ENCODE results near the gene P3H3.
A peak's percentile ranks its signal among the peaks of the same experiment; 100 is the strongest.

P3H3 gene

GRCh38 chr12:6787309-6787708, 40.9 kb upstream of the P3H3 start:
- H3K9ac ChIP-seq (ENCODE audit: low read length) = no peak overlapping the region
- H3K4me3 ChIP-seq (ENCODE audit: low read depth, low read length) = no peak overlapping the region
- H3K4me1 ChIP-seq (ENCODE audit: control insufficient read depth, insufficient read depth, low read length) = peaks cover 24% of the 10 kb centered on the region
- H3K27me3 ChIP-seq (ENCODE audit: control insufficient read depth, insufficient read depth, low read length) = no peaks in the 10 kb centered on the region
- no peak overlapping the region for H3K27ac ChIP-seq (ENCODE audit: low read depth, low read length)
- no peaks in the 10 kb centered on the region for H3K36me3 ChIP-seq (ENCODE audit: control insufficient read depth, insufficient read depth, low read length)
- H3K9me3 ChIP-seq (ENCODE audit: control insufficient read depth, insufficient read depth, low read depth, low read length) = no peaks in the 10 kb centered on the region

GRCh38 chr12:6788972-6789924, 39.0 kb upstream of the P3H3 start, which contains the start of gene CD4:
Gene CD4, plus strand, starts transcription at chr12:6789528. Its CDS starts 10,611 bp downstream, at chr12:6800139.
- Histone ChIP-seq H3K27ac (ENCODE audit: low read depth, low read length) (no peak within 1 kb of the TSS), H3K4me3 (ENCODE audit: low read depth, low read length) (no peak within 1 kb of the TSS), H3K9ac (ENCODE audit: low read length) (peak within 1 kb of the TSS; percentile 16), H3K9me3 (ENCODE audit: control insufficient read depth, insufficient read depth, low read depth, low read length) (no peaks in the 10 kb centered on the region), H3K27me3 (ENCODE audit: control insufficient read depth, insufficient read depth, low read length) (no peaks in the 10 kb centered on the region), H3K4me1 (ENCODE audit: control insufficient read depth, insufficient read depth, low read length) (peaks cover 30% of the 10 kb centered on the region), H3K36me3 (ENCODE audit: control insufficient read depth, insufficient read depth, low read length) (no peaks in the 10 kb centered on the region)

GRCh38 chr12:6790496-6791150, 37.6 kb upstream of the P3H3 start:
- no peaks in the 10 kb centered on the region for H3K27me3 ChIP-seq (ENCODE audit: control insufficient read depth, insufficient read depth, low read length)
- H3K27ac ChIP-seq (ENCODE audit: low read depth, low read length) = no peak overlapping the region
- H3K9me3 ChIP-seq (ENCODE audit: control insufficient read depth, insufficient read depth, low read depth, low read length) = no peaks in the 10 kb centered on the region
- H3K36me3 ChIP-seq (ENCODE audit: control insufficient read depth, insufficient read depth, low read length) = no peaks in the 10 kb centered on the region
- no peak overlapping the region for H3K4me3 ChIP-seq (ENCODE audit: low read depth, low read length)
- H3K4me1 ChIP-seq (ENCODE audit: control insufficient read depth, insufficient read depth, low read length) = peaks cover 30% of the 10 kb centered on the region
- no peak overlapping the region for H3K9ac ChIP-seq (ENCODE audit: low read length)

GRCh38 chr12:6791931-6792520, 36.2 kb upstream of the P3H3 start:
- Histone ChIP-seq H3K4me3 (ENCODE audit: low read depth, low read length) (no peak overlapping the region), H3K9me3 (ENCODE audit: control insufficient read depth, insufficient read depth, low read depth, low read length) (no peaks in the 10 kb centered on the region), H3K36me3 (ENCODE audit: control insufficient read depth, insufficient read depth, low read length) (no peaks in the 10 kb centered on the region), H3K9ac (ENCODE audit: low read length) (no peak overlapping the region), H3K27ac (ENCODE audit: low read depth, low read length) (no peak overlapping the region), H3K4me1 (ENCODE audit: control insufficient read depth, insufficient read depth, low read length) (peaks cover 26% of the 10 kb centered on the region), H3K27me3 (ENCODE audit: control insufficient read depth, insufficient read depth, low read length) (no peaks in the 10 kb centered on the region)

- Histone ChIP-seq H3K4me3 (ENCODE audit: low read depth, low read length) (no peak overlapping the region), H3K9ac (ENCODE audit: low read length) (no peak overlapping the region), H3K36me3 (ENCODE audit: control insufficient read depth, insufficient read depth, low read length) (no peaks in the 10 kb centered on the region), H3K27ac (ENCODE audit: low read depth, low read length) (no peak overlapping the region), H3K4me1 (ENCODE audit: control insufficient read depth, insufficient read depth, low read length) (peaks cover 23% of the 10 kb centered on the region), H3K27me3 (ENCODE audit: control insufficient read depth, insufficient read depth, low read length) (no peaks in the 10 kb centered on the region), H3K9me3 (ENCODE audit: control insufficient read depth, insufficient read depth, low read depth, low read length) (no peaks in the 10 kb centered on the region)
Measured at GRCh38 chr12:6792522-6793201, 35.5 kb upstream of the P3H3 start.

- no peaks in the 10 kb centered on the region for H3K27me3 ChIP-seq (ENCODE audit: control insufficient read depth, insufficient read depth, low read length)
- no peak overlapping the region for H3K27ac ChIP-seq (ENCODE audit: low read depth, low read length)
- H3K9me3 ChIP-seq (ENCODE audit: control insufficient read depth, insufficient read depth, low read depth, low read length) = no peaks in the 10 kb centered on the region
- no peak overlapping the region for H3K4me3 ChIP-seq (ENCODE audit: low read depth, low read length)
- peak overlapping the region; percentile 29 for H3K9ac ChIP-seq (ENCODE audit: low read length)
- H3K4me1 ChIP-seq (ENCODE audit: control insufficient read depth, insufficient read depth, low read length) = peaks cover 15% of the 10 kb centered on the region; the same call in 1 of the 2 replicates
- no peaks in the 10 kb centered on the region for H3K36me3 ChIP-seq (ENCODE audit: control insufficient read depth, insufficient read depth, low read length)
Measured at GRCh38 chr12:6795088-6795487, 33.1 kb upstream of the P3H3 start.

- H3K27ac ChIP-seq (ENCODE audit: low read depth, low read length) = no peak overlapping the region
- H3K36me3 ChIP-seq (ENCODE audit: control insufficient read depth, insufficient read depth, low read length) = no peaks in the 10 kb centered on the region
- no peak overlapping the region for H3K9ac ChIP-seq (ENCODE audit: low read length)
- H3K9me3 ChIP-seq (ENCODE audit: control insufficient read depth, insufficient read depth, low read depth, low read length) = no peaks in the 10 kb centered on the region
- no peak overlapping the region for H3K4me3 ChIP-seq (ENCODE audit: low read depth, low read length)
- H3K27me3 ChIP-seq (ENCODE audit: control insufficient read depth, insufficient read depth, low read length) = no peaks in the 10 kb centered on the region
- peaks cover 15% of the 10 kb centered on the region; the same call in 1 of the 2 replicates for H3K4me1 ChIP-seq (ENCODE audit: control insufficient read depth, insufficient read depth, low read length)
Measured at GRCh38 chr12:6796576-6796975, 31.6 kb upstream of the P3H3 start.

- Histone ChIP-seq H3K4me1 (ENCODE audit: control insufficient read depth, insufficient read depth, low read length) (peaks cover 6% of the 10 kb centered on the region; the same call in 1 of the 2 replicates), H3K9me3 (ENCODE audit: control insufficient read depth, insufficient read depth, low read depth, low read length) (no peaks in the 10 kb centered on the region), H3K27ac (ENCODE audit: low read depth, low read length) (no peak overlapping the region), H3K9ac (ENCODE audit: low read length) (no peak overlapping the region), H3K27me3 (ENCODE audit: control insufficient read depth, insufficient read depth, low read length) (no peaks in the 10 kb centered on the region), H3K36me3 (ENCODE audit: control insufficient read depth, insufficient read depth, low read length) (no peaks in the 10 kb centered on the region), H3K4me3 (ENCODE audit: low read depth, low read length) (no peak overlapping the region)
Measured at GRCh38 chr12:6799147-6799546, 29.1 kb upstream of the P3H3 start.

- Histone ChIP-seq H3K9ac (ENCODE audit: low read length) (no peak overlapping the region), H3K27ac (ENCODE audit: low read depth, low read length) (no peak overlapping the region), H3K27me3 (ENCODE audit: control insufficient read depth, insufficient read depth, low read length) (no peaks in the 10 kb centered on the region), H3K4me3 (ENCODE audit: low read depth, low read length) (no peak overlapping the region), H3K4me1 (ENCODE audit: control insufficient read depth, insufficient read depth, low read length) (peaks cover 17% of the 10 kb centered on the region), H3K36me3 (ENCODE audit: control insufficient read depth, insufficient read depth, low read length) (no peaks in the 10 kb centered on the region), H3K9me3 (ENCODE audit: control insufficient read depth, insufficient read depth, low read depth, low read length) (no peaks in the 10 kb centered on the region)
Measured at GRCh38 chr12:6807170-6807569, 21.0 kb upstream of the P3H3 start.

GRCh38 chr12:6809056-6809455, 19.2 kb upstream of the P3H3 start:
- H3K4me3 ChIP-seq (ENCODE audit: low read depth, low read length) = no peak overlapping the region
- no peak overlapping the region for H3K9ac ChIP-seq (ENCODE audit: low read length)
- no peaks in the 10 kb centered on the region for H3K27me3 ChIP-seq (ENCODE audit: control insufficient read depth, insufficient read depth, low read length)
- H3K27ac ChIP-seq (ENCODE audit: low read depth, low read length) = no peak overlapping the region
- no peaks in the 10 kb centered on the region for H3K36me3 ChIP-seq (ENCODE audit: control insufficient read depth, insufficient read depth, low read length)
- H3K4me1 ChIP-seq (ENCODE audit: control insufficient read depth, insufficient read depth, low read length) = peaks cover 17% of the 10 kb centered on the region
- H3K9me3 ChIP-seq (ENCODE audit: control insufficient read depth, insufficient read depth, low read depth, low read length) = no peaks in the 10 kb centered on the region
